Dedifferentiated amniotic fluid mesenchymal stem cell (primary cell): ENCODE measurements around the gene DCHS2.

Experiments used
- DNase-seq: peaks from one replicate; pipeline ENCODE4 v3.0.0-alpha.2; 2016; ENCODE audit errors: extremely low spot score

Gene DCHS2

GRCh38 chr4:154317201-154317999, 174.2 kb downstream of the DCHS2 start:
- no peak for DNase-seq

- no peak for DNase-seq
These were observed 175.9 kb downstream of the DCHS2 start for GRCh38 chr4:154315741-154316140.

- DNase-seq, result peak; percentile 75
These were observed 177.4 kb downstream of the DCHS2 start for GRCh38 chr4:154314248-154314647.

GRCh38 chr4:154313004-154313585, 178.5 kb downstream of the DCHS2 start:
- DNase-seq, result peak; percentile 39

- DNase-seq, result no peak
These were observed 179.4 kb downstream of the DCHS2 start for GRCh38 chr4:154312246-154312645.

GRCh38 chr4:154310578-154310977, 181.0 kb downstream of the DCHS2 start:
- no peak for DNase-seq

GRCh38 chr4:154308207-154308606, 183.4 kb downstream of the DCHS2 start:
- no peak for DNase-seq

GRCh38 chr4:154307451-154307850, 184.1 kb downstream of the DCHS2 start:
- DNase-seq, result no peak

- DNase-seq, result no peak
These were observed 186.0 kb downstream of the DCHS2 start for GRCh38 chr4:154305616-154306015.

GRCh38 chr4:154304679-154305078, 186.9 kb downstream of the DCHS2 start:
- no peak for DNase-seq

GRCh38 chr4:154294652-154295350, 196.8 kb downstream of the DCHS2 start:
- DNase-seq, result no peak

- no peak for DNase-seq
These were observed 198.2 kb downstream of the DCHS2 start for GRCh38 chr4:154293427-154293826.

- DNase-seq, result no peak
These were observed 199.0 kb downstream of the DCHS2 start for GRCh38 chr4:154292589-154292988.

- DNase-seq, result no peak
These were observed 214.4 kb downstream of the DCHS2 start for GRCh38 chr4:154277172-154277571.

- no peak for DNase-seq
These were observed 215.1 kb downstream of the DCHS2 start for GRCh38 chr4:154276496-154276895.

GRCh38 chr4:154254999-154255398, 236.6 kb downstream of the DCHS2 start:
- no peak for DNase-seq

GRCh38 chr4:154234576-154234975, 257.0 kb downstream of the DCHS2 start:
- no peak for DNase-seq

GRCh38 chr4:154231806-154232478, 259.7 kb downstream of the DCHS2 start:
- peak; percentile 33 for DNase-seq

- no peak for DNase-seq
These were observed 260.9 kb downstream of the DCHS2 start for GRCh38 chr4:154230723-154231122.

GRCh38 chr4:154230091-154230490, 261.5 kb downstream of the DCHS2 start:
- no peak for DNase-seq

GRCh38 chr4:154222875-154223274, 268.7 kb downstream of the DCHS2 start:
- DNase-seq, result no peak

GRCh38 chr4:154218051-154218450, 273.5 kb downstream of the DCHS2 start:
- no peak for DNase-seq
